H9 (cell line): ENCODE results near the gene SRP19. TPM values are rescaled to one million over a fixed set of nuclear protein-coding genes. Genes with fewer than 3 reads are reported as not detected.

Experiments used
- DNase-seq: peaks from one replicate; pipeline ENCODE4 v3.0.0-alpha.2; 2017
- H2AFZ ChIP-seq: one replicate; pipeline ENCODE4 v1.6.1; 2013; ENCODE audit warnings: mild to moderate bottlenecking, low read length, control low read depth, moderate library complexity
- H2AK5ac ChIP-seq: 2 replicates; pipeline ENCODE4 v1.6.1; 2013; ENCODE audit warnings: low read length, control low read depth, mixed read lengths; ENCODE audit not compliant: insufficient read length
- H2BK120ac ChIP-seq: one replicate; pipeline ENCODE4 v1.6.1; 2013; ENCODE audit warnings: low read depth, mild to moderate bottlenecking, low read length, control low read depth, inconsistent platforms; ENCODE audit not compliant: poor library complexity, severe bottlenecking
- H2BK12ac ChIP-seq: 2 replicates; pipeline ENCODE4 v1.6.1; 2013; ENCODE audit warnings: low read length, control low read depth, mixed read lengths, low read depth; ENCODE audit not compliant: insufficient read length
- H2BK15ac ChIP-seq: 2 replicates; pipeline ENCODE4 v1.6.1; 2013; ENCODE audit warnings: low read depth, low read length, control low read depth
- H2BK20ac ChIP-seq: one replicate; pipeline ENCODE4 v1.6.1; 2013; ENCODE audit warnings: low read depth, mild to moderate bottlenecking, low read length, control low read depth, inconsistent platforms; ENCODE audit not compliant: poor library complexity, severe bottlenecking
- H2BK5ac ChIP-seq: 2 replicates; pipeline ENCODE4 v1.6.1; 2013; ENCODE audit warnings: low read length, control low read depth, mixed read lengths; ENCODE audit not compliant: insufficient read length
- H3K14ac ChIP-seq: 2 replicates; pipeline ENCODE4 v1.6.1; 2013; ENCODE audit warnings: low read length, control low read depth; ENCODE audit not compliant: insufficient read depth
- H3K18ac ChIP-seq: 2 replicates; pipeline ENCODE4 v1.6.1; 2013; ENCODE audit warnings: low read depth, mild to moderate bottlenecking, mixed read lengths, low read length, control low read depth; ENCODE audit not compliant: insufficient read length
- H3K23ac ChIP-seq: 2 replicates; pipeline ENCODE4 v1.6.1; 2013; ENCODE audit warnings: low read length, control low read depth, mixed read lengths, low read depth; ENCODE audit not compliant: insufficient read length
- H3K23me2 ChIP-seq: 2 replicates; pipeline ENCODE4 v1.6.1; 2013; ENCODE audit warnings: low read depth, mild to moderate bottlenecking, mixed read lengths, low read length, control low read depth; ENCODE audit not compliant: insufficient read length, poor library complexity, severe bottlenecking
- H3K27ac ChIP-seq: 2 replicates; pipeline ENCODE4 v1.5.1; 2013; ENCODE audit warnings: low read length, control low read depth, mixed read lengths, low read depth; ENCODE audit not compliant: insufficient read length
- H3K27me3 ChIP-seq: 2 replicates; pipeline ENCODE4 v1.6.1; 2013; ENCODE audit warnings: low read length, control low read depth, inconsistent platforms; ENCODE audit not compliant: insufficient read depth
- H3K4ac ChIP-seq: 2 replicates; pipeline ENCODE4 v1.6.1; 2013; ENCODE audit warnings: low read depth, mild to moderate bottlenecking, control low read depth, inconsistent platforms, low read length, moderate library complexity
- H3K4me1 ChIP-seq: 2 replicates; pipeline ENCODE4 v1.6.1; 2013; ENCODE audit warnings: low read length, control low read depth, inconsistent platforms; ENCODE audit not compliant: insufficient read depth
- H3K4me2 ChIP-seq: 2 replicates; pipeline ENCODE4 v1.6.1; 2013; ENCODE audit warnings: low read length, control low read depth, mixed read lengths; ENCODE audit not compliant: insufficient read length, insufficient read depth
- H3K56ac ChIP-seq: 2 replicates; pipeline ENCODE4 v1.6.1; 2013; ENCODE audit warnings: low read depth, mild to moderate bottlenecking, mixed read lengths, low read length, control low read depth; ENCODE audit not compliant: insufficient read length
- H3K79me1 ChIP-seq: 2 replicates; pipeline ENCODE4 v1.6.1; 2013; ENCODE audit warnings: low read depth, mild to moderate bottlenecking, moderate library complexity, low read length, control low read depth, inconsistent platforms; ENCODE audit not compliant: insufficient read depth, poor library complexity, severe bottlenecking
- H3K79me2 ChIP-seq: 2 replicates; pipeline ENCODE4 v1.6.1; 2013; ENCODE audit warnings: low read length, control low read depth, inconsistent platforms; ENCODE audit not compliant: insufficient read depth
- H3K9ac ChIP-seq: 2 replicates; pipeline ENCODE4 v1.6.1; 2013; ENCODE audit warnings: low read length, control low read depth, mixed read lengths; ENCODE audit not compliant: insufficient read length; ENCODE audit errors: extremely low read depth
- H3K9me3 ChIP-seq: one replicate; pipeline ENCODE4 v1.6.1; 2013; ENCODE audit warnings: low read depth, low read length, inconsistent platforms; ENCODE audit not compliant: control insufficient read depth
- H3T11ph ChIP-seq: one replicate; pipeline ENCODE4 v1.6.1; 2013; ENCODE audit warnings: mild to moderate bottlenecking, low read length, control low read depth, inconsistent platforms
- H4K20me1 ChIP-seq: one replicate; pipeline ENCODE4 v1.6.1; 2013; ENCODE audit not compliant: control insufficient read depth, insufficient read length, insufficient read depth
- H4K5ac ChIP-seq: 2 replicates; pipeline ENCODE4 v1.6.1; 2013; ENCODE audit warnings: low read depth, mild to moderate bottlenecking, mixed read lengths, low read length, control low read depth; ENCODE audit not compliant: insufficient read length
- H4K8ac ChIP-seq: replicated peaks from 2 replicates; pipeline ENCODE4 v1.6.1; 2013; ENCODE audit warnings: low read length, control low read depth, mixed read lengths, low read depth; ENCODE audit not compliant: insufficient read length
- H4K91ac ChIP-seq: 2 replicates; pipeline ENCODE4 v1.6.1; 2013; ENCODE audit warnings: low read depth, mild to moderate bottlenecking, moderate library complexity, mixed read lengths, low read length, control low read depth; ENCODE audit not compliant: insufficient read length
- H3K27ac Mint-ChIP-seq, 3 experiments: 2 replicates in 2 of 3; 3 replicates in 1 of 3; pipeline ENCODE4 v1.8.0; 2020 to 2021; ENCODE audit warnings: mixed read lengths in 3 of 3, mild to moderate bottlenecking in 1 of 3, moderate library complexity in 1 of 3
- H3K27me3 Mint-ChIP-seq: 2 replicates; pipeline ENCODE4 v1.8.0; 2021; ENCODE audit warnings: low read depth, mild to moderate bottlenecking, moderate library complexity, mixed read lengths
- H3K36me3 Mint-ChIP-seq, 3 experiments: 2 replicates in 2 of 3; 3 replicates in 1 of 3; pipeline ENCODE4 v1.8.0; 2020 to 2021; ENCODE audit warnings: low read depth in 3 of 3, mixed read lengths in 3 of 3; ENCODE audit not compliant: insufficient read depth in 1 of 3
- H3K4me1 Mint-ChIP-seq, 2 experiments: 2 replicates each; pipeline ENCODE4 v1.8.0; 2020; ENCODE audit warnings: mixed read lengths in 2 of 2
- H3K4me3 Mint-ChIP-seq, 2 experiments: 2 replicates in 1 of 2; 3 replicates in 1 of 2; pipeline ENCODE4 v1.8.0; 2020 to 2021; ENCODE audit warnings: mild to moderate bottlenecking in 2 of 2, mixed read lengths in 2 of 2, moderate library complexity in 1 of 2
- H3K9me3 Mint-ChIP-seq, 2 experiments: 2 replicates in 1 of 2; 3 replicates in 1 of 2; pipeline ENCODE4 v1.8.0; 2020; ENCODE audit warnings: mild to moderate bottlenecking in 2 of 2, mixed read lengths in 2 of 2, moderate library complexity in 1 of 2
- WGBS: extraction: QIAGEN DNeasy Blood & Tissue Kit; methylation state at CpG from one replicate; pipeline ENCODE4 v1.1.7; 2013; ENCODE audit warnings: missing lambda C conversion rate, low lambda C conversion rate, mixed read lengths; ENCODE audit not compliant: insufficient read length; ENCODE audit errors: extremely low coverage; 5-methylcytosine and 5-hydroxymethylcytosine counted together
- total RNA-seq: library from RNA; stranded (reverse); gene quantifications from 2 replicates; pipeline ENCODE4 v1.2.1, GENCODE V29; 2021
- TF ChIP-seq, protein P1 (sequence below): fragments of 200-600 bp; sonication (generic); conservative IDR thresholded peaks from 3 replicates; pipeline ENCODE4 v1.8.0; 2021; ENCODE audit warnings: antibody characterized with exemption, mild to moderate bottlenecking

Gene SRP19
- total RNA-seq, 1 experiment from 2014 or later, result 78.9 TPM

DNA sequence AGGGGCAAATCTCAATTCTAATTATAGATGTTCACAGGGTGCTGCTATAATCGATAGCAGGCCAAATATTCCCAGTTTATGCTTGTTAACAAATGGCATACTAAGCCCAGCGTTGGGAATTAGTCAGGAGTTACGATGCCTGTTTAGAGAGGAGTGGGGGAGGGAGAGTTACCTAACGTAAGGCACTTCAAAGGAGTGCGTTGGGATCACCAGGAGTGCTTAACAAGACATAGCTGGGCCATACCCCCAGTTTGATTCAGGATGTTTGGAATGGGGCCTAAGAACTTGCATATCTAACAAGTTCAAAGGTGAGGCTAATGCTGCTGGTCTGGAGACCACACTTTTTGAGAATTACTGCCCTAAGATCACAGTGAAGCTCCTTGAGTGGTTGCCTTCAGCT is 14.5 kb upstream of the SRP19 start:
- no peak overlapping the region for H4K5ac ChIP-seq
- no peak overlapping the region for H3K9ac ChIP-seq
- no peak overlapping the region for H3K23ac ChIP-seq
- Mint-ChIP-seq H3K36me3 (peaks cover 13 to 16% (median 16%) of the 10 kb centered on the region in 3 experiments), H3K27ac (no peak overlapping the region; a peak in 1 of 7 replicates), H3K9me3 (peaks cover 7 to 12% of the 10 kb centered on the region in 2 experiments; a peak in 4 of 5 replicates), H3K4me1 (peaks cover 14 to 19% of the 10 kb centered on the region in 2 experiments), H3K4me3 (no peak overlapping the region), H3K27me3 (no peaks in the 10 kb centered on the region)
- H3K79me2 ChIP-seq, result no peaks in the 10 kb centered on the region
- H2BK15ac ChIP-seq, result no peak overlapping the region
- H3K79me1 ChIP-seq, result no peaks in the 10 kb centered on the region
- no peak overlapping the region for H3K14ac ChIP-seq
- no peak overlapping the region for H2BK20ac ChIP-seq
- no peaks in the 10 kb centered on the region for H4K20me1 ChIP-seq
- no peaks in the 10 kb centered on the region for H3K27me3 ChIP-seq
- no peak overlapping the region for H3K56ac ChIP-seq
- no peak overlapping the region for H2AFZ ChIP-seq
- no peak overlapping the region for H3K27ac ChIP-seq
- no peak overlapping the region for H2BK5ac ChIP-seq
- WGBS, result no CpG with 5 or more reads among the region's 5 CpGs
- H4K91ac ChIP-seq, result no peak overlapping the region
- H3K4me1 ChIP-seq, result peaks cover 8% of the 10 kb centered on the region
- H2BK12ac ChIP-seq, result no peak overlapping the region
- no peak overlapping the region for H2BK120ac ChIP-seq
- no peaks in the 10 kb centered on the region for H3K23me2 ChIP-seq
- H2AK5ac ChIP-seq, result no peak overlapping the region
- H3K4me2 ChIP-seq, result no peak overlapping the region
- DNase-seq, result no peak
- H3K4ac ChIP-seq, result no peak overlapping the region
- no peak overlapping the region for H3K18ac ChIP-seq
- TF ChIP-seq, protein P1, sequence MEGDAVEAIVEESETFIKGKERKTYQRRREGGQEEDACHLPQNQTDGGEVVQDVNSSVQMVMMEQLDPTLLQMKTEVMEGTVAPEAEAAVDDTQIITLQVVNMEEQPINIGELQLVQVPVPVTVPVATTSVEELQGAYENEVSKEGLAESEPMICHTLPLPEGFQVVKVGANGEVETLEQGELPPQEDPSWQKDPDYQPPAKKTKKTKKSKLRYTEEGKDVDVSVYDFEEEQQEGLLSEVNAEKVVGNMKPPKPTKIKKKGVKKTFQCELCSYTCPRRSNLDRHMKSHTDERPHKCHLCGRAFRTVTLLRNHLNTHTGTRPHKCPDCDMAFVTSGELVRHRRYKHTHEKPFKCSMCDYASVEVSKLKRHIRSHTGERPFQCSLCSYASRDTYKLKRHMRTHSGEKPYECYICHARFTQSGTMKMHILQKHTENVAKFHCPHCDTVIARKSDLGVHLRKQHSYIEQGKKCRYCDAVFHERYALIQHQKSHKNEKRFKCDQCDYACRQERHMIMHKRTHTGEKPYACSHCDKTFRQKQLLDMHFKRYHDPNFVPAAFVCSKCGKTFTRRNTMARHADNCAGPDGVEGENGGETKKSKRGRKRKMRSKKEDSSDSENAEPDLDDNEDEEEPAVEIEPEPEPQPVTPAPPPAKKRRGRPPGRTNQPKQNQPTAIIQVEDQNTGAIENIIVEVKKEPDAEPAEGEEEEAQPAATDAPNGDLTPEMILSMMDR, result no peak
- H4K8ac ChIP-seq, result no peak overlapping the region
- H3T11ph ChIP-seq, result no peak overlapping the region
- H3K9me3 ChIP-seq, result no peaks in the 10 kb centered on the region
